ENCODE measurements around the gene MON1A. TPM values are rescaled to one million over a fixed set of nuclear protein-coding genes. Genes with fewer than 3 reads are reported as not detected.

The MON1A gene
- total and polyA plus RNA-seq, 7 donors, result 5.4 to 16.3 (median 10.4) TPM

- Histone ChIP-seq H3K4me3 (no peak overlapping the region), H3K36me3 (no peaks in the 10 kb centered on the region), H3K9me3 (no peaks in the 10 kb centered on the region), H3K27me3 (peaks cover 15 to 35% (median 25%) of the 10 kb centered on the region in 3 donors), H3K27ac (no peak overlapping the region), H3K4me1 (peaks cover 0 to 14% (median 13%) of the 10 kb centered on the region in 4 donors)
- TF ChIP-seq POLR2AphosphoS5 (IDR thresholded peaks at IDR 0.05), result no peak
- 12 to 45% methylated on average over 4 of the region's 4 CpGs for WGBS, 2 donors
- DNase-seq, result no peak
- intact Hi-C loops (cut with DNase I), result no loop called here
These were observed 56.8 kb downstream of the MON1A start for GRCh38 chr3:49872801-49873281.

- peaks cover 0 to 14% (median 13%) of the 10 kb centered on the region in 4 donors for H3K4me1 ChIP-seq
- intact Hi-C loops (cut with DNase I), result no loop called here
- WGBS, 2 donors, result 85 to 86% methylated on average over 10 of the region's 10 CpGs
- no peak overlapping the region for H3K27ac ChIP-seq
- no peak for DNase-seq
- no peaks in the 10 kb centered on the region for H3K9me3 ChIP-seq
- no peak overlapping the region for H3K4me3 ChIP-seq
- TF ChIP-seq EP300 (IDR thresholded peaks at IDR 0.05), result no peak
- TF ChIP-seq CTCF (IDR thresholded peaks at IDR 0.05), result no peak
- no peak for TF ChIP-seq POLR2A (IDR thresholded peaks at IDR 0.05)
- TF ChIP-seq POLR2AphosphoS5 (IDR thresholded peaks at IDR 0.05), result no peak
- H3K36me3 ChIP-seq, result no peaks in the 10 kb centered on the region
- peaks cover 15 to 44% (median 26%) of the 10 kb centered on the region in 3 donors for H3K27me3 ChIP-seq
These were observed 58.0 kb downstream of the MON1A start for GRCh38 chr3:49871531-49872153.

GRCh38 chr3:49869525-49870126 is 60.0 kb downstream of the MON1A start, which contains the start of gene CAMKV:
TSS of gene CAMKV (minus strand) at chr3:49869906. CDS start at chr3:49862388, 7,518 bp downstream.
- peak within 1 kb of the TSS in 3 of 4 donors; percentile 28 to 44 (median 35) for H3K4me3 ChIP-seq
- peaks cover 0 to 14% (median 13%) of the 10 kb centered on the region in 4 donors for H3K4me1 ChIP-seq
- H3K9me3 ChIP-seq, result no peaks in the 10 kb centered on the region
- 2% methylated on average over 59 of the region's 59 CpGs for WGBS, 2 donors
- no peak within 1 kb of the TSS for H3K27ac ChIP-seq
- H3K36me3 ChIP-seq, result no peaks in the 10 kb centered on the region
- peaks cover 15 to 48% (median 26%) of the 10 kb centered on the region in 3 donors for H3K27me3 ChIP-seq
- TF ChIP-seq CTCF (IDR thresholded peaks at IDR 0.05) (no peak), POLR2AphosphoS5 (IDR thresholded peaks at IDR 0.05) (no peak), POLR2A (IDR thresholded peaks at IDR 0.05) (no peak), EP300 (IDR thresholded peaks at IDR 0.05) (no peak)
- intact Hi-C loops (cut with DNase I), result no loop called here
- no peak for DNase-seq

- Histone ChIP-seq H3K4me1 (peaks cover 0 to 14% (median 13%) of the 10 kb centered on the region in 4 donors), H3K4me3 (peak overlapping the region in 2 of 4 donors; percentile 35 to 44), H3K9me3 (no peaks in the 10 kb centered on the region), H3K27ac (no peak overlapping the region), H3K36me3 (no peaks in the 10 kb centered on the region), H3K27me3 (peaks cover 15 to 53% (median 26%) of the 10 kb centered on the region in 3 donors)
- no peak for DNase-seq
- intact Hi-C loops (cut with DNase I), result no loop called here
- TF ChIP-seq EP300 (IDR thresholded peaks at IDR 0.05) (no peak), CTCF (IDR thresholded peaks at IDR 0.05) (no peak), POLR2A (IDR thresholded peaks at IDR 0.05) (no peak), POLR2AphosphoS5 (IDR thresholded peaks at IDR 0.05) (no peak)
- 4% methylated on average over 23 of the region's 23 CpGs for WGBS, 2 donors
These were observed 60.6 kb downstream of the MON1A start for GRCh38 chr3:49868862-49869466.

GRCh38 chr3:49867871-49868321 is 61.7 kb downstream of the MON1A start:
- intact Hi-C loops (cut with DNase I), result no loop called here
- Histone ChIP-seq H3K4me1 (peaks cover 0 to 14% (median 13%) of the 10 kb centered on the region in 4 donors), H3K4me3 (no peak overlapping the region), H3K27ac (no peak overlapping the region), H3K9me3 (no peaks in the 10 kb centered on the region), H3K36me3 (no peaks in the 10 kb centered on the region), H3K27me3 (peaks cover 15 to 53% (median 26%) of the 10 kb centered on the region in 3 donors)
- no peak for TF ChIP-seq CTCF (IDR thresholded peaks at IDR 0.05)
- TF ChIP-seq POLR2AphosphoS5 (IDR thresholded peaks at IDR 0.05), result no peak
- no peak for TF ChIP-seq POLR2A (IDR thresholded peaks at IDR 0.05)
- TF ChIP-seq EP300 (IDR thresholded peaks at IDR 0.05), result no peak
- DNase-seq, result no peak
- 23 to 29% methylated on average over 7 of the region's 7 CpGs for WGBS, 2 donors
